ENCODE results near the gene ARHGEF2.

ARHGEF2 gene

DNA sequence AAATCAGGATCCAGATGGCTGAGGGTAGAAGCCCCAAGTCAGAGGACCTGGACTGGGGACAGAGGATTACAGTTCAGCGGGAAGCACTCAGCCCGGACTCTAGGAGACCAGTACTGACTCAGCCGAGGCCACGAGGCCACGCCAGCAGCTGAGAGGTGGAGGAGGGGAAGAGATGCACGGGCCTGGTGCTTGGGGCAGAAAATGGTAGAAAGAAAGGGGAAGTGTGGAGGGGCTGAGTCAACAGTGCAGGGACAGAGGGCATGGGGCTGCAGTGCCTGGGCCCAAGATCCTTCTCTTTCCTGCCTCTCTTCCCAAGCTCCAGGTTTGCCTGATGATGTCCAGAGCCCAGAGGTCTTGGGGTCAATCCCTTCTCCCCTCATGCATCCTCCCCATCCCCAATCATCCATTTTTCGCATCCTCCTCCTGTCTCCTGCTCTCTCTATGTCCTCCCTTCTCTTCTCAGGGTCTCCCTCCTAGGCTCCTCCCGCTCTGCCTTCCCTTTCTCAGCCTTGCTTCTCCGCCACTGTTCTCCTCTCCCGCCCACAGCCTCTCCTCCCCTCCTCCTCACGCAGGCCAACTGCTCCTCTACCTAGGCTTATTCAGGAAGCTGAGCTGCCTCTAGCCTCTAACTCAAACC is 7.7 kb downstream of the ARHGEF2 start:
- no peak overlapping the region; the same call in none of the 2 replicates for H3K4me3 ChIP-seq (ENCODE audit: low read depth, low read length)
- DNase-seq (ENCODE audit: low read depth, low spot score), result no peak
- ChIA-PET CTCF (interaction anchor here (1.0 to 4.0 kb wide), 4 partner anchors 7 to 32 kb away, joined by 3 to 24 read pairs (median 4); partner anchors contain the start of gene ARHGEF2), POLR2A (interaction anchor here (0.5 to 1.6 kb wide), 4 partner anchors 10 to 47 kb away, joined by 3 to 5 read pairs (median 4); no protein-coding TSS in a partner anchor)
- TF ChIP-seq, protein P1, sequence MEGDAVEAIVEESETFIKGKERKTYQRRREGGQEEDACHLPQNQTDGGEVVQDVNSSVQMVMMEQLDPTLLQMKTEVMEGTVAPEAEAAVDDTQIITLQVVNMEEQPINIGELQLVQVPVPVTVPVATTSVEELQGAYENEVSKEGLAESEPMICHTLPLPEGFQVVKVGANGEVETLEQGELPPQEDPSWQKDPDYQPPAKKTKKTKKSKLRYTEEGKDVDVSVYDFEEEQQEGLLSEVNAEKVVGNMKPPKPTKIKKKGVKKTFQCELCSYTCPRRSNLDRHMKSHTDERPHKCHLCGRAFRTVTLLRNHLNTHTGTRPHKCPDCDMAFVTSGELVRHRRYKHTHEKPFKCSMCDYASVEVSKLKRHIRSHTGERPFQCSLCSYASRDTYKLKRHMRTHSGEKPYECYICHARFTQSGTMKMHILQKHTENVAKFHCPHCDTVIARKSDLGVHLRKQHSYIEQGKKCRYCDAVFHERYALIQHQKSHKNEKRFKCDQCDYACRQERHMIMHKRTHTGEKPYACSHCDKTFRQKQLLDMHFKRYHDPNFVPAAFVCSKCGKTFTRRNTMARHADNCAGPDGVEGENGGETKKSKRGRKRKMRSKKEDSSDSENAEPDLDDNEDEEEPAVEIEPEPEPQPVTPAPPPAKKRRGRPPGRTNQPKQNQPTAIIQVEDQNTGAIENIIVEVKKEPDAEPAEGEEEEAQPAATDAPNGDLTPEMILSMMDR (IDR thresholded peaks at IDR 0.05; ENCODE audit: insufficient read depth, low read length, missing control alignments), result no peak

DNA sequence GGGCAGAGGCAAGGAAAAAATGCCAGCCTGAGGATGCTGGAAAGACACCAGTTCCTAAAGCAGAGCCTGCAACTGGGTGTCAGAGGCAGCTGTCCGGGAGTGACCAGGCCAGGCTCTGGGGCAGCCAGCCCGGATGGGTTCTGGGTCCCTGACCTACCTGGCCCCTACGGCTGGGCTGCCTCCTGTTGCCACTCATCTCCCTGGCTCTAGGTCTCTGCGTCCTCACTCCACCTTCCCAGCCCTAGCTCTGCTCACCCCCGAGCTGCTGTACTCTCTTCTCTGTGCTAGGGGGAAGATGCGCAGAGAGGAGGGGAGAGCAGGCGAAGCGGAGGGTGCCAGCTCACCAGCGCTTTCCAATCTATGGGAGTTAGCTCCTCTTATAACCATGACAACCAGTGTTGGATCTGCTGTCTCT is 9.0 kb downstream of the ARHGEF2 start:
- DNase-seq (ENCODE audit: low read depth, low spot score), result no peak
- TF ChIP-seq, protein P1 (IDR thresholded peaks at IDR 0.05; ENCODE audit: insufficient read depth, low read length, missing control alignments), result no peak
- CTCF ChIA-PET, result interaction anchor here (1.0 to 4.0 kb wide), 3 partner anchors 8 to 31 kb away, joined by 3 to 24 read pairs (median 5); partner anchors contain the start of gene ARHGEF2
- H3K4me3 ChIP-seq (ENCODE audit: low read depth, low read length), result peak overlapping the region; percentile 8; the same call in 1 of the 2 replicates
- POLR2A ChIA-PET, result interaction anchor here (0.6 to 4.6 kb wide), 3 partner anchors 8 to 35 kb away, joined by 3 to 29 read pairs (median 4); partner anchors contain the start of gene ARHGEF2

DNA sequence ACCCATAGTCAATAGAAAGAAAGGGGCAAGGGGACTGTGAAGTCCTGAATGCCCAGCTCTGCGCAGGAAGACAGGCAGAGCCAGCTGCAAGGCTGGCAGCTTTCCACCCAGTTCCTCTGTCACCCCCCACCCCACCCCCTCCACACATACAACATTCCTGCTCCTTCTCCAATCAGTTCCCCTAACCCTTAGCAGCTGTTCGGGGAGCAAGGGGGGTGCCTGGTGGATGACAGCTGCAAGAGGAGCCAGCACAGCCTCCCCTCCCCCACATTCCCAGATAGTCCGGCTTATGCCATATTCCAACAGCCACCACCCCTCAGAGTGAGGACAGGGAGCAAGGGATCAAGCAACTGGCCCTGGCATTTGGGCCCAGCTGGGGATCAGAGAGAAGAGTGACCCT is 9.7 kb downstream of the ARHGEF2 start:
- DNase-seq (ENCODE audit: low read depth, low spot score), result no peak
- POLR2A ChIA-PET, result interaction anchor here (0.6 to 4.6 kb wide), 3 partner anchors 9 to 35 kb away, joined by 4 to 29 read pairs (median 5); partner anchors contain the start of gene ARHGEF2
- H3K4me3 ChIP-seq (ENCODE audit: low read depth, low read length), result no peak overlapping the region
- TF ChIP-seq, protein P1 (IDR thresholded peaks at IDR 0.05; ENCODE audit: insufficient read depth, low read length, missing control alignments), result no peak
- CTCF ChIA-PET, result interaction anchor here (1.7 to 4.0 kb wide), 3 partner anchors 9 to 30 kb away, joined by 5 to 24 read pairs (median 6); partner anchors contain the start of gene ARHGEF2

DNA sequence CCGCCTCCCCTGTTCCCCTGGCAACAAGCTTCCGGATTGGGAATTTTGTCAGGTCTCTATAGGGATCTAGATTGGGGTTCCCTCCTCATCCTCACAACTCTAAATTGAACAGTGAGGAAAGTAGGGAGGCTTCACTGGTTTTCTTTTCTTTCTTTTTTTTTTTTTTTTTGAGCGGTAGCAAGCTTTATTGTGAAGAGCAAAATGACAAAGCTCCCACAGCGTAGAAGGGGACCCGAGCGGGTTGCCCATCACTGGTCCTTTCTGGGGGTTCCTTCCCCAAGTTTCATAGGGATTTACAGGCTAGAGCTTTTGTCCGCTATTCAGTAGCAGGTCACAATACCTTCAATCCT is 10.3 kb downstream of the ARHGEF2 start:
- ChIA-PET POLR2A (interaction anchor here (0.7 to 4.6 kb wide), 6 partner anchors 9 to 37 kb away, joined by 3 to 29 read pairs (median 4); partner anchors contain the start of gene ARHGEF2), CTCF (interaction anchor here (1.1 to 4.0 kb wide), 5 partner anchors 10 to 30 kb away, joined by 3 to 24 read pairs (median 6); partner anchors contain the start of gene ARHGEF2)
- TF ChIP-seq, protein P1 (IDR thresholded peaks at IDR 0.05; ENCODE audit: insufficient read depth, low read length, missing control alignments), result no peak
- H3K4me3 ChIP-seq (ENCODE audit: low read depth, low read length), result no peak overlapping the region
- no peak for DNase-seq (ENCODE audit: low read depth, low spot score)

DNA sequence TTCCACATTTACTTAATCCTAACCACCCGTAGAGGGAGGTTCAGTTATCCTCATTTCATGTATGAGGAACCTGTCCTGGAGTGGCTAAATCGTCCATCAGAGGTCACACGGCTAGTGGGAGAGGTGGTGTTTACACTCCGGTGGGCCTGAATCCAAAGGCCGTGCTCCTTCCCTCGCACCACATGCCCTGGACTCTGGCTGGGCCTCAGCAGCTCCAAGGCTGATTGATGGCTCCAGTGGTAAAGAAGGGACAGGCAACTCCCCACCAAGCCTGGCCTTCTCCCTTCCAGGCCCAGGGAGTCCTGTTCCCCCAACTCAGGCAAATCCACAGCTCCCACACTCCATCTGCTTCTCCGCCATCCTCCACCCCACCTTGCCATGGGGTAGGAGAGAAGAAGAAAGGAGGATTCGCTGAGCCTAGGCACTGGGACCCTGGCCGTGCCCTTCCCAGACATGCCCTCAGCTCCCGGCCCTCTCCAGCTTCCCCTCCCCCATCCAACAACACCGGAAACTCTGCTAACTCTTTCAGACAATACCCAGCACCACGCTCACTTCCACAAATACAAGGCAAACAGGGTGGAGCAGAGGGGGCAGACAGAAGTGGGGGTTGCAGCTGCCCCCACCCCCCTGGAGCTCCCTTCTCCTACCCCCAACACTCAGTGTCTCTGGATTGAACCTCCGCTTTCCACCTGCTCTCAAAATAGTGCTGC is 10.9 kb downstream of the ARHGEF2 start:
- ChIA-PET POLR2A (interaction anchor here (0.7 to 4.6 kb wide), 6 partner anchors 10 to 37 kb away, joined by 3 to 29 read pairs (median 4); partner anchors contain the start of gene ARHGEF2), CTCF (interaction anchor here (1.1 to 4.0 kb wide), 5 partner anchors 10 to 22 kb away, joined by 3 to 24 read pairs (median 6); partner anchors contain the start of gene ARHGEF2)
- DNase-seq (ENCODE audit: low read depth, low spot score), result no peak
- no peak overlapping the region for H3K4me3 ChIP-seq (ENCODE audit: low read depth, low read length)
- TF ChIP-seq, protein P1 (IDR thresholded peaks at IDR 0.05; ENCODE audit: insufficient read depth, low read length, missing control alignments), result no peak
